Erythroblast (primary cell): Measurements from ENCODE around the gene TPX2.

Experiments
- DNase-seq, 2 experiments: peaks; one replicate each; lab custom pipeline; 2025; lab: John Stamatoyannopoulos, UW
- GATA1 ChIP-seq: IDR thresholded peaks from 2 replicates; pipeline ENCODE4 v1.6.1; 2011; ENCODE audit warnings: low read depth, mild to moderate bottlenecking, control low read depth, low read length, moderate library complexity
- POLR2A ChIP-seq: IDR thresholded peaks from 2 replicates; pipeline ENCODE4 v1.6.1; 2011; ENCODE audit warnings: mild to moderate bottlenecking, low read length

Gene TPX2

GRCh38 chr20:31712112-31712553 lies 27.0 kb upstream of the TPX2 start:
- DNase-seq: peak in 1 of 2 experiments; percentile 52
- TF ChIP-seq GATA1: no peak
- no peak for TF ChIP-seq POLR2A

GRCh38 chr20:31712564-31713311 lies 26.4 kb upstream of the TPX2 start:
- no peak for TF ChIP-seq GATA1
- TF ChIP-seq POLR2A: peak; percentile 14
- DNase-seq: no peak

GRCh38 chr20:31713312-31714273 lies 25.5 kb upstream of the TPX2 start:
- no peak for TF ChIP-seq POLR2A
- TF ChIP-seq GATA1: no peak
- DNase-seq: no peak

- no peak for DNase-seq
- TF ChIP-seq POLR2A (no peak), GATA1 (no peak)
Observed at GRCh38 chr20:31715766-31716165, 23.3 kb upstream of the TPX2 start.

- TF ChIP-seq GATA1 (no peak), POLR2A (no peak)
- no peak for DNase-seq
Observed at GRCh38 chr20:31716351-31716750, 22.7 kb upstream of the TPX2 start.

GRCh38 chr20:31716818-31717477 lies 22.1 kb upstream of the TPX2 start:
- DNase-seq: peak in 1 of 2 experiments; percentile 54
- TF ChIP-seq POLR2A (no peak), GATA1 (no peak)

- TF ChIP-seq GATA1: no peak
- peak; percentile 19 for TF ChIP-seq POLR2A
- no peak for DNase-seq
Observed at GRCh38 chr20:31717478-31718201, 21.4 kb upstream of the TPX2 start.

- TF ChIP-seq GATA1 (no peak), POLR2A (peak; percentile 35)
- DNase-seq: peak in 1 of 2 experiments; percentile 29
Observed at GRCh38 chr20:31718952-31719643, 20.0 kb upstream of the TPX2 start.

- DNase-seq: peak; percentile 31 to 65
- TF ChIP-seq POLR2A: peak; percentile 24
- no peak for TF ChIP-seq GATA1
Observed at GRCh38 chr20:31719644-31720485, 19.2 kb upstream of the TPX2 start.

GRCh38 chr20:31720486-31721407 lies 18.3 kb upstream of the TPX2 start:
- peak; percentile 63 to 81 for DNase-seq
- peak; percentile 25 for TF ChIP-seq POLR2A
- no peak for TF ChIP-seq GATA1
